ENCODE results near the gene AGBL4. TPM values are rescaled to one million over a fixed set of nuclear protein-coding genes. Genes with fewer than 3 reads are reported as not detected.

AGBL4 gene
- total RNA-seq, 1 experiment from 2014 or later, result not detected

DNA sequence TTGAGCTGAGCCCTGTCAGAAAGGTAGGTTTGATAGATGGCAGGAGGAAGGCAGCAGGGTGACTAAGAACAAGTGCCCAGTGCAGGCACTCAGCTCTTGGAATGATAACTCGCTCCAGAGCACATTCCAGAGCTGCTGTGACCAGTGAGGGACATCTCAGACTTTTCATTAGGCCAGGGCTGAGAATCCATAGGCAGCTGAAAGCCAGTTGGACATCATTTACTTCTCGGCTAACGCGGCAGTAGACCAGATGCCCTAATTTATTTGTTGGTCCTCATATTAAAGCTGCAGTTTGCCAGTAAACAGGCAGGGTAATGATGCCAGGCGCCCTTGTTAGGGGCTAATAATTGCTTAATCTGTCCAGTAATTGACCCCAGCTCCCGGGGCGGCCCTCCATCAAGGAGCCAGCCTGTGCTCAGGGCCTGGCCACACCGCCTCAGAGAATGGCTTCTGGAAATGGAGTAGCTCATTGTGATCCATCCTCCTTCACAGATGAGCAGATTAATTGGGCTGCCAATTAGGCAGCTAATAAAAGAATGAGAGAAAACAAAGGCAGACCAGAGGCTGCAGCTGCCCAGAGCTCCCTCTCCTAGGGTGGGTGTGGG is 1369.0 kb downstream of the AGBL4 start:
- DNase-seq (ENCODE audit: low spot score), result no peak

DNA sequence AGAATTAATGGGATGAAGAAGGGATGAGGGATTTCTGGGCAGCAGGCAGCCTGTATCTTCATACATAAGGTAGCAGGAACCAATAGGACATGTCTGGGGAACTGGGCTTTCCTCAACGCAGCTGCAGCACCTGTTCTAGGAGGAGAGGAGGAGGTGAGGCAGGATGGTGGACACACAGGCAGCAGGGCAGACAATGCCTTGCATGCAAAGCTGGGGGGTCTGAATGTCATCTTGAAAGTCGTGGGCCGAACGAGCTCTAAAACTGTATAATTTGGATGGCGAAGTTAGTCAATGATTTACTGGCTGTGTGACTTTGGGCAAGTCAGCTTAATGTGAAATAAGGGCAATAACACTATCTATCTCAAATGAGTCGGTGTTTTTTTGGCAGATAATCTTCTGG is 1371.4 kb downstream of the AGBL4 start:
- no peak for DNase-seq (ENCODE audit: low spot score)

DNA sequence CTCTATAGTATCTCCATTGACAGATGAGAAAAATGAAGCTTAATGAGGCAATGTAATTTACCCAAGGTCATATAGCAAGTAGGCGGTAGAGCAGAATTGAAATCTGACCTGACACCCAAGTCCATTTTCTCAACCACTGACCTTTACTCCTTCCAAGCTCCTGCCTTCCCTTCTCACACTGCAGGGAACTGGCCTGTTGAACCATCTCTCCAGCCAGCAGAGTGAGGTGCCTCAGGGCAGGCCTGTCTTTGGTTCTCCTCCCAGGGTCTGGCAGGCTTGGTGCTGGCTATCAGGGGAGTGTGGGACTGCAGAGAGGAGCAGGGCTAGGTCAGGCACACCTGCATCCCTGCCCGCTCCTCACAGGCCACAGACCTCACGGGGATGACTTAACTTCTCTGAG is 1373.9 kb downstream of the AGBL4 start:
- no peak for DNase-seq (ENCODE audit: low spot score)

DNA sequence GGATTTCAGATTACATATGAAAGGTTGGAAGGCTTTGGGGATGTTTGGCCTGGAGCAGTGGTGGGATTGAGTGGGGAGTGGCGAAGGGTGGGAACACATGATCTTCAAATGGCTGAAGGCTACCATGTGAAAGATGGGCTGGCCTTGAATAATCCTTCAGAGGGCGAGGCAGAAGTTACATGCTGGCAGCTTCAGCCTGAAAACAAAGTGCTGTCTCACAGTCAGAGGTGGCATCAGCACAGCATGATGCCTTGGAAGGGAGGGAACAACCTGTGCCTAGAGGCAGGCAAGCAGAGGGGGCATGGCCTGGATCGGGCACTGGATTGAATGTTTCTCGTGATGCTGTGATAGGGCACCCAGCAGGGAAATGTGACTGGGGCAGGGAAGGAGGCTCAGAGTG is 1377.9 kb downstream of the AGBL4 start:
- no peak for DNase-seq (ENCODE audit: low spot score)

DNA sequence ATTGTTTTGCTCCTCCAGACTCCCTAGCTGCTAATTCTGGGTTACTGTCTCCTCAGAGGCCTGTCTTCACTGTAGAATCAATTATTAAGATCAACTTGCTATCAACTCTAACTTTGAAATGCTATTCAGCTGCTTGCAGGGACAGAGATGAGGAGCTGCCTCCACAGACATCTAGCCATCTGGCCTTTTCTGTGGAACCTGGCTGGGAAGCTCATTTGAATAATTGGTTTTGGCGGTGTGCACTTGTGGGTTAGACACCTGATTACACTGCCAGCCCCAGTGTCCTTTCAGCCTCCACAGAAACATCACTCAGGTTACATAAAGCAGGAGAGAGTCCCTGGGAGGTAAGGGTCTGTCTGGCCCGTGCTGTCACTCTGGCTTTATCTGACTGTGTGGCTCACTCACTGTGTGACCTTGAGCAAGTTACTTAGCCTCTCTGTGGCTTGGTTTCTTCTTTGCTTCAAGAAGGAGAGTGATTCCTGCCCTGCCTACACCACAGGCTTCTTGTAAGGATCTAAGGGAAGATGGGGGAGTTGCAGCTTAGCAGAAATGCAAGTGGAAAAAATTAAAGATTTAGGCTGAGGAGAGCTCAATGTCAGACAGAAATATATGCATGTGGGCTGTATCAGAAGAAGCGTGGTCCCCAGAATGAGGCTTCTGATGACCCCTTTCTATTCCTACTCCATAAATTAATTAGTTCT is 1378.7 kb downstream of the AGBL4 start:
- no peak for DNase-seq (ENCODE audit: low spot score)

DNA sequence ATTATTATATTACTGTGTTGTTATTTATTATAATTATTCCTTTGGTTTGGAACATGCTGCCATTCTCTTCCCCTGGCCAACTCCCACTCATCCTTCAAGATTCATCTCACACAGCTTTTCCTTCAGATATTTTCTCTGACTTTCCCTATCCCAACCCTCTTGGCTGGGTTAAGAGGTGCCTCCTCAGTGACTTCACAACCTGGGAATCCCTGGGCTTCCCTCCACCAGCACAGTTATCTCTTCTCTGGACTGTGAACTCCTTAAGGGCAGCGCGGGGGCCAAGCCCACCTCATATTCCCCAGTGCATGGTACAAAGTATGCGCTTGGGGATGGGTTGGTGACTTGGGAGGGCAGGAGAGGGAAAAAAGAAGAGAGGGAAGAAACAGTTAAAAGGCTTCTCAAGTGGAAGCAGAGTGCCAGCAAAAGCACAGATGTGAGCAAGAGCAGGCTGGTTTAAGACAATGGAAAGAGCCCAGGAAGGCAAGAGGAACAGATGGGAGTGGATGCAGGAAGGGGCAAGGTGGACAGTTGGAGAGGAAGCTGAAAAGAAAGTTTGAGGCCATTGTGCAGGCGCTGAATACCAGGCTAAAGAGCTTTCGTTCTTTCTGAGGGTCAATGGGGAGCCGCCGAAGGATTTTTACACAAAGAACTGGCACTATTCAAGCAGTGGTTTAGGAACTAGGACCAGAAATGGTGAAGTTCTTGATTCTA is 1379.4 kb downstream of the AGBL4 start:
- no peak for DNase-seq (ENCODE audit: low spot score)

DNA sequence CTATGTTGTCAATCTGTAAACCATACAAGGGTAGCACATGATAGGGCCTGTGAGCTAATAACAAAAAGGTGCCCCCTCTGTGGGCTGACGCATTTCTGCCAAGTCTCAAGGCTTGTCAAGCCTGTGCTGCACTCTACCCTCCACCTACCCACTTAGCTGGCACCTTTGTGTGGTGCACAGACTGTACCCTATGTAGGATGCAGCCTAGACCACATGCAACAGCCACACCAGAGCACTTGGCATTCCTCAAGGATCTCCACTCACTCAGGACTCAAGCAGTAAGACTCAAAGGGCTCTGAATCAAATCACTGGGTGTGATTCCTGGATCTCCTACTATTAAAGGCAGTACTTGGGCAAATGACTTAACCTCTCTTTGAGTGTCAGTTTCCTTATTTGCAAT is 1380.6 kb downstream of the AGBL4 start:
- no peak for DNase-seq (ENCODE audit: low spot score)

DNA sequence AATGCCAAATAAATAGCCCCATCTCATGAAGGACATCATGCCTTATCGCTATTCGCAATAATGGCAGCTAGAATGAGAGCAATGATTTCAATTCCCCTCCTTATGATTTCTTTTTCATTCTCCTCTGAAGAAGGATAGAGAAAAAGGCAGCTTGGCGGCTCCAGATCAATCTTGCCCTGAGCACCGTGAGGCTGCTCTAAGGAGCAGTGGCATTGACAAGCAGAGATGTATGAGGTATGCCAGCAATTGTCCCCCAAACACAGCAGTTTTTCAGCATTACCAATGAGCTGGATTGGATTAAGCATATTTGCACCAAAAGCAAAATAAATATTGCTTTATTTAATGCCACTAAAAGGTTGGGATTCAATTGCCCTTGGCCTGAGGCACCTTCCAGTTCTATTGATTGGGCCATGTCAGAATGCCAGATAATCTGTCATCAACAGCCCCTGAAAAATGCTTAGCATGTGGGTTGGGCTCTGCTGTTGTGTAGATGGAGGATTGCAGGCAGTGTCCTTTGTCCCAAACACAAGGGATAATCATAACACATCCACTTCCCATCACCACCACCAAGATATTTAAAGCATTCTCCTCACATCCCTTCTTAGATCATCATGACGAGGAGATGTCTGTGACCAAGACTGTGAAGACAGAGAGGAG is 1382.8 kb downstream of the AGBL4 start:
- no peak for DNase-seq (ENCODE audit: low spot score)

DNA sequence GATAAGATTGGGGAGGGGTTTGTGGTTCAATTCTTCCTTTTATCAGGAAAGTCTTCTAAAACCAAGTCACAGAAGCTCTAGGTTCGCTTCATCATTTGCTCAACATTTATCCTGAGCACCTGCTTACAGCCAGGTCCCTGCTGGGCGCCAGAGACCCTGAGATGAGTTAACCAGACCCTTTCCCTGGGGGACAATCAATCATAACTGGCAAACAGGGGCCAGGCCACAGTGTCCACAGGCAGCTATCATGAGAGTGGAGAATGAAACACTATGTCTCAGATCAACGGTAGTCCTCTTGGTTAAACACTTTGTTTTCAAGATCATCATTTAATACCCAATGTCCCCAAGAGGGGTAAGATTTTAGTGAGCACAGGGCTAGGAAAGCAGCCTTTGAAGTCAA is 1393.9 kb downstream of the AGBL4 start:
- no peak for DNase-seq (ENCODE audit: low spot score)

DNA sequence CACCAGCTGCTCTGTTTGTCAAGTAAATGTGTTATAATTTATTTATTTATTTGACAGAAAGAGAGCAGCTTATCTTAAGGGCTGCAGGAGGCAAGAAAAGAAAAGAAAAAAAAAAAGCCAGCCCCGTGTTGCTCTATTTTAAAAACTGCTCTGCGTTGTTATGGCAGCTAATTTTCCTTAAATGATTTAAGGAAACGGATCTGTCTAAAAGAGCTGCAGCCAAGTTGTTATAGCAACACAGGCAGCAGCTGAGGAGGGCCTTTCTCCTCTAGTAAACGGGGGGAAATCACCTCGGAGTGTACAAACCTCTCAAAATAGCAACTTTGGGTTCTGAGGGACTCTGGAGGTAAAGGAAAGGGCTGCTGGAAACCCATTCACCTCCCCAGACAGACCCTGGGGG is 1396.3 kb downstream of the AGBL4 start:
- DNase-seq (ENCODE audit: low spot score), result no peak

DNA sequence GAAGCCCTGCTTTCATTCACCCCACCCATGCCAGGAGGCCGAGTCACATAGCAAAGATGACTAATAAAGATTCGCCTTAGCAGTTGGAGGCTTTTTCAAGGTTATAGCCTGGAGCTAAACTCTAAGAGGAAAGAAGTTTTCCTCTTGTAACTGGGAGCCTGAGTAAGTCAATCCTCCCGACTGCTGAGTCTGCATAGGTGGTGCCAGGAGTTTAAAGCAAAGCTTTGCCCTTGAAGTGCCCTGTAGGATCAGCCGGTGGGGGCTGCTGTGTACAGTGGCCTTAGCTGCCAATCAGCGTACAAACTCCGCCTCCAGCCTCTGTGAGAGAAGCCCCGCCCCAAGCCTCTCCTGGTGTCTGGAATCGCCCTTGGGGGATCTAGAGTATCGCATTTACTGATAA is 1404.2 kb downstream of the AGBL4 start:
- peak; percentile 51 for DNase-seq (ENCODE audit: low spot score)

DNA sequence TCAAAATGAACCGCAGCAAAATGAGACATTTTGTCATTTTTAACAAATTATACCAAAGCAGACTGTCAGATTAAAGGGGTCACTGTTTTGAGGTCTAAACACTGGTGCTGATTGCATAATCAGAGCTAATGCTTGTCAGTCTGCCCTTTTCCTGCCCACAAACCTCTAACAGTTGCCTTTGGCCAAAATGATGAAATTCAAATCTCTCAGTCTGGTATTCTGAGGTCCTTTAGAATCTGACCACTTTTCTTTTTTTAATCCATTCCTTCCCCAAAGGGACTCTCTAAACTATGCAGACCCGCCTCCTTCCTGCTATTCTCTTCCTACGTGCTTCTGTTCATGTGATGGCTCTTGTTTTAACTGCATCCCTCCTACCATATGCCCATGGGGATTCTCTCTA is 1406.5 kb downstream of the AGBL4 start:
- DNase-seq (ENCODE audit: low spot score), result peak; percentile 4

DNA sequence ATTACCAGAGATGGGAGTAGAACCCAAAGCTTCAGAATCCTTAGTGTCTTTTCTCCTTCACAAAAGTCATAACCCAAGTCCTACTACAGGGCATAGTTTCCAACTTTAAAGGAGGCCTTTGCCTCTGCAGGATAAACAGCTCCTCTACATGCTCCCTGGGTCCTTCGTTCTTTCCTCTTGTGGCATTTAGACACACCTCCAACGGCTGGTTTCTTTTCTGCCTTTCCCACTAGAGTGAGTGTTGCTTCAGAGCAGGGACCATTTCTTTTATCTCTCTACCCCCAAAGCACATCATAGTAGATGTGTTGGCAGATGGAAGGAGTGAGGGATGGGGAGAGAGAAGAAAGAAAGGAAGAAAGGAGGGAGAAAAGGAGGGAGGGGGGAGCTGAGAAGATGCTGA is 1407.0 kb downstream of the AGBL4 start:
- DNase-seq (ENCODE audit: low spot score), result no peak

DNA sequence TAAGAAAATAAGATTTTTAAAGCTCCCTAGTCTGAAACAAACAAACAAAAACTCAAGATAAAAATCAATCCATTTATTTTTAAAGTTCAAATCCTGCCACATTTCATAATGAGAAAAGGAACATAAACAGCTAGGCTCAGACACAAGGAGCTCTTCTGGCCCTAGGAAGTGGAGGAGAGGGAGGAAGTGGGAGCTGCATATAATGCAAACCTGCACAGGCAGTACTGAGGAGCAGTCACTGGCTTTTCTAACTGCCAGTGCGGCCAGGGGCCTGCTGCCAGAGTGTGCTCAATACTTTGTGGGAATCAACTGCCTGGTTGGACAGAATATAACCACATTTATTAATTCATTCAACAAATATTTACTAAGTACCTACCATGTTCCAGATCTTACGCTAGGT is 1411.9 kb downstream of the AGBL4 start:
- DNase-seq (ENCODE audit: low spot score), result no peak

DNA sequence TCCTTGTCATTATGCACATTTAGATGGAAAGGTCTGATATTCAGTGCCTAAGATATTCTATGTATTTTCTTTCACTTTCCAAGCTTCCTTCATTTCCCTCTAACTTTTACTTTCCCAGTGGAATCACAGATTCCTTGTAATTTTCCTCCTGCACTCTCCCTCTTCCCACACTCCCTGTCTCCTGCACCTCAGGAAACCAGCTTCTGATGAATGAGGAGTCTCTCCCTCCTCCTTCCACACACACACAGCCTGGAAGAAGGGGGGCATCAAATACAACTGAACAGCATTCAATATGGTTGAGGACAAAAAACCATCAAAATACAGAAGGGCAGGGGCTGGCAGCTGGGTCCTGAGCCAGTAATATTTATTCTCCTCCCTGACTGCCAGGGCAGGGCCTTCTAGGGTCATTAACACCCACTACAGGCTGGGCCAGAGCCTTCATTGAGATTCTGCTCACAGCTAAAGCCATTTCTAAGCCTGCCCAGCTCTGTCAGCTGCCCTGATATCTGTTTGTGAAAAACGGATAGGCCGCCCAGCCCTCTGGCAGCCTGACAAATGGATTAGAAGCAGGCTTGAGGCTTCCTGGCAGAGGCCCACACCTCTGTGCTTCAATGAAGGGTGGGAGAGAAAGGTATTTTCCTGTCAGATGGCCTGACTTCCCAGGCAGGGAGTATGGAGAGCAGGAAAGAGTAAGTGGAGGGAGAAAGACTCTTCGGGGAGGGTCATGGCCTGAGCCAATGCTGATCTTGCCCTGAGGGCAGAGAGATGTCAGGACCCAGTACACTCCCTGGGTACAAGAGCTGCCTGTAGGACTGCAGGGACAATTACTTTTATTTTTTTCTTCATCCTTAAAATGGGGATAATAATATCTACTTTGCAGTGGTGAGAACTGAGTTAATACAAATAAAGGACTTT is 1412.9 kb downstream of the AGBL4 start:
- no peak for DNase-seq (ENCODE audit: low spot score)

DNA sequence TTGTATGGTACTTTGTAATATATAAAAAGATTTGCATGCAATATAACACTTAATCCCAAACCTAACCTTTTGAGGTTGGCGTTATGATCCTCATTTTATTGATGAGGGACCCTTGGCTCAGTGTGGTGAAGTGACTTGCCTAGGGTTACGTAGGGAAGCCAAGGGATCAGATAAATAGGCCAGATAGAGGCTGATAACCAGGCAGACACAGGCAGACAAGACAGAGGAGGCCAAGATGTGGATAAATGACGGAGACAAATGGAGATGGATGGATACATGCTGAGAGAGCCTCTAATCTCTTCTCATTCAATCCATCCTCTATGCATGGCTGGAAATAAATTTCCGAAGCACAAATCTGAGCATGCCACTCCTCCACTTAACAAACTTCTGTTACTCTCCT is 1414.9 kb downstream of the AGBL4 start:
- no peak for DNase-seq (ENCODE audit: low spot score)

DNA sequence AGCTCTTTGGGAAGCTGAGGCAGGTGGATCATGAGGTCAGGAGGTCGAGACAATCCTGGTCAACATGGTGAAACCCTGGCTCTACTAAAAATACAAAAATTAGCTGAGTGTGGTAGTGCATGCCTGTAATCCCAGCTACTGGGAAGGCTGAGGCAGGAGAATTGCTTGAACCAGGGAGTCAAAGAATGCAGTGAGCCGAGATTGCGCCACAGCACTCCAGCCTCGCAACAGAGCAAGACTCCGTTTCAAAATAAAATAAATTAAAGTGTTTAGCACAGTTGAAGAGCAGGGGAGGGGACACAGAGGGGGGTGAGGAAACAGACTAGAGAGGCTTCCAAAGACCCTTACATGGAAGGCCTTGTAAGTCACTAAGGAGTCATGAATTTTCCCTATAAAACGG is 1420.5 kb downstream of the AGBL4 start:
- no peak for DNase-seq (ENCODE audit: low spot score)

DNA sequence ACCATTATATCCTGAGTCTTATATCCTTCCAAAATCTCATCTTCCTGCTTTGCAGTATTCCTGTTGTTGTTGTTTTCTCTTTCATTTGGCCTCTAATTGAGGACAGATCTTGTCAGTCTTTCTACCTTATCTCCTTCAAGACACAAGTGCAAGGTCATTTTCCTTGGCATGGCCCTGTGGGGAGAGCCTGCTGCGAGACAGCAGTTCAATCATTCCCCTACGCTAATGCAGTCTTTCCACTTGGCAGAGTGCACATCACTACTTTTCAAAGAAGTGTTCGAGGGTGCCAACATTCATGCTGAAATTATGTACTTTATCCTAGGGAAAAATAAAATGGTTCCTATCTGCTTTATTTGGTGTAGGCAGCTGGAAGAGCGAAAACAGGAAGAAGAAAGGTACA is 1421.4 kb downstream of the AGBL4 start:
- DNase-seq (ENCODE audit: low spot score), result no peak

DNA sequence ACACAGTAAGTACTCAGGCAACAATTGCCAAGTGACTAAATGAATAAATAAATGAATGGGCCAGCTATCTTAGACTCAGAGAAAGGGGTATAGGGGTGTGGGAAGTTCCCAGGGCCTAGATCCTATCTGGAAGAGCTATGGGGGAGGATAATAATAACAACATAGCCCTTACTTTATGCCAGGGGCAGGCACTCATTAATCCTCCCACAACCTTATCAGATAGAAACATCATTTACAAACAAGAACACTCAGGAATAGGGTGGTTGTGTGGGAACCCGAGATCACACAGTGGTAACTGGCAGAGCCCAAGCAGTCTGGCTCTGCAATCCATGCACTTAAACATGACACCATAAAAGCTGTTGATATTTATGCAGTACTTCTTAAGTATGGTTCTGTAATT is 1423.6 kb downstream of the AGBL4 start:
- no peak for DNase-seq (ENCODE audit: low spot score)

DNA sequence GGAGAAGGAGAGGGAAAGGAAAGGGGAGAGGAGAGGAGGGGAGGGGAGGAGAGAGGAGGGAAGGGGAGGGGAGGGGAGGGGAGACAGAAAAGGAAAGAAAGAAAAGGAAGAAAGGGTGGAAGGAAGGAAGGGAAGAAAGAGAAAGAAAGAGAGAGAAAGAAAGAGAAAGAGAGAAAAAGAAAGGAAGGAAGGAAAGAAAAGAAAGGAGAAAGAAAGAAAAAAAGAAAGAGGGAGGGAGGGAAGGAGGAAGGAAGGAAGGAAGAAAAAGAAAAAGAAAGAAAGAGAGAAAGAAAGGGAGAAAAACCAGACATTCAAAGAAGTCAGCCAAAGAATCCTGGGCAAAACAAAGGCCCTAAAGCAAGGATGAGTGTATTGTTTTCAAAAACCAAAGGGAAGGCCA is 1426.1 kb downstream of the AGBL4 start:
- no peak for DNase-seq (ENCODE audit: low spot score)

DNA sequence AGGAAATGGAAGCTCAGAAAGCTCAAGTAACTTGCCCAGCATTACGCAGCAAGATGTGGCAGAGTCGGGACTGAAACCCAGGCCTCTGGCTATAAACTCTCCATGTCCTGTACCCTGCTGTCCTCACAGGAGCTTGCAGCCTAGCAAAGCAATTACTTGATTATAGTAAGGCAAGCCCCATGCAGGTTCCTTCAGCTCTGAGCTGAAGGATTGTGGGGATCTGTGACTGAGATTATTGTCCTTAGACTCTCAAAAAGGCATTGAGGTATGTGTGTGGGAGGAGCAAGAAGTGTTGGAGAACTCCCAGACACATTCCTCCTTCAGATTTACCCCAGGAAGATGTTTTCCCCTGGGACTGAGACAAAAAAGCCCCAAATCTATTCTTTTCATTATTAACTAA is 1427.7 kb downstream of the AGBL4 start:
- DNase-seq (ENCODE audit: low spot score), result no peak

DNA sequence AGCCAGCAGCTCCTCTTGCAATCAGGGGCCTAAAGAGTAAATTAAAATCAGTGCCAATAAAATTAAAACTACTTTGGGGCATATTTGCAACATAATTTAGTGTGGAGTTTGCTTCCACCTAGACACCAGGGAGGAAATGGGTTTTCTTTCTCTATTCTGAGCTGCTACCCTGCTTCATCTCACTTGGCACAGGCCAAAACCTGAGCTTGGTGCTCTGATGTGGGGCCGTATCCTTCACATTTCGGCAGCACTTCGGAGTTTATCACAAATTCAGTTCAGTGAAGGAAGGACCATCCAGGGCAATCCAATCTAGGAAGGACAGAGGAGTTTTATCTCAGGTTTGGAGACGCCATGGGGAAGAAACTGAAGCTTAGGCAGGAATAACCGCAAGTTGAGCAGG is 1428.1 kb downstream of the AGBL4 start:
- no peak for DNase-seq (ENCODE audit: low spot score)
